Left cardiac atrium (tissue), 4 donors: ENCODE data around the gene ARFGEF3. TPM values are rescaled to one million over a fixed set of nuclear protein-coding genes. Genes with fewer than 3 reads are reported as not detected.
A peak's percentile ranks its signal among the peaks of the same experiment; 100 is the strongest.
"Not testable (repeated sequence)": the region's sequence is repeated elsewhere in the genome, so short reads cannot be mapped to it uniquely, and the experiment has no call there.

ENCODE experiments used
- ATAC-seq, 2 donors: fragments of 200-7000 bp; cut with Tn5 transposase; one replicate each; pipeline ENCODE4 v1.9.1; 2020; ENCODE audit warnings: mild to moderate bottlenecking in 2 of 2, moderate library complexity in 2 of 2
- DNase-seq: peaks from one replicate; pipeline ENCODE4 v3.0.0-alpha.2; 2020
- intact Hi-C, 2 donors: fragments of 100-400 bp; cut with DNase I; formaldehyde crosslinking; loops; one replicate each; pipeline versions ENCODE4 v1.14.1 to v1.15.1; 2022 to 2023
- total RNA-seq, 2 donors: library from RNA; stranded (reverse); fragmentation: NEBNext Ultra II Directional; extraction: Animal tissue kit (Norgen Biotek cat#: 25700); gene quantifications; one replicate each; pipeline ENCODE4 v1.2.1, GENCODE V29; 2021
- donor health status: DM: no; HTN: yes; CAD: no.
- donor health status: DM: no; HTN: yes; CAD: no; lungs with severe emphysema.
- donor health status: DM: yes; HTN: yes; CAD: no.
- donor health status: Dilated cardiomyopathy.

Gene ARFGEF3
- total RNA-seq, 2 donors from 2014 or later = 1.4 to 2.7 TPM

GRCh38 chr6:138204792-138205384 lies 43.1 kb downstream of the ARFGEF3 start:
- DNase-seq = no peak
- intact Hi-C loops = no loop called here
- ATAC-seq = no peak

DNA sequence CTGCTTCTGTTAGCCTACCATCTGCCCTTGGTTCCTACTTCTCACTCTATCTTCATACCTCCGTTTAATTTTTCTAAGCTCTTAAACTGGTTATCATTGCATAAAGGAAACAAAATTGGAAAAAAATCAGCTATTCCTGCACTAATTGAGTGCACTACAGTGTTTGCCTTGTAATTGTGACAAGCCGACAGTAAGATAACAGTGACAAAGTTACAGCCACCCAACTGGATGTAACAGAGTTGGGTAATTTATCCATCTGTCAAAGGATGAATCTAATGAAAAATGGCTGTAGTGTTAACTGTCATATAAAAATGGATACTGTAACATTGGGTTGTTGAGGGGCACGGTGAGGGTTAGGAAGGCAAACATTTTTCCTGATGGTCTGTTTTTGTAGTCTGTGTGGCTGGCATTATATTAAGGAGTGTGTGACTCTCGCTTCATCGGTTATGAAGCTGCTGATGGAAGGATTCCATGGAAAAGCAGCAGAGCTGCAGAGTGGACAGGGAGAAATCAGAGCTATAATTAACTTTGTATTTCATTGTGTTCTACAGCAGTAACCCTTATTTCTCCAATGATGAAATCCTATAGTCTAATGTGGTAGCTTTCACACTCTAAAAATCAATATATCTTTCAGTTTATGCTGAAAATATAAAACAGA lies 43.8 kb downstream of the ARFGEF3 start:
- no peak for ATAC-seq
- intact Hi-C loops = no loop called here

GRCh38 chr6:138206862-138207261 lies 45.1 kb downstream of the ARFGEF3 start:
- ATAC-seq (no peak), DNase-seq (no peak)
- intact Hi-C loops = no loop called here

More for the DNA sequence above, 43.8 kb downstream of the ARFGEF3 start:
- no peak for DNase-seq

GRCh38 chr6:138211048-138211581 lies 49.4 kb downstream of the ARFGEF3 start:
- intact Hi-C loops = no loop called here
- DNase-seq (no peak), ATAC-seq (no peak)

- ATAC-seq (no peak), DNase-seq (no peak)
- intact Hi-C loops = no loop called here
These were observed 49.9 kb downstream of the ARFGEF3 start for GRCh38 chr6:138211601-138212000.

DNA sequence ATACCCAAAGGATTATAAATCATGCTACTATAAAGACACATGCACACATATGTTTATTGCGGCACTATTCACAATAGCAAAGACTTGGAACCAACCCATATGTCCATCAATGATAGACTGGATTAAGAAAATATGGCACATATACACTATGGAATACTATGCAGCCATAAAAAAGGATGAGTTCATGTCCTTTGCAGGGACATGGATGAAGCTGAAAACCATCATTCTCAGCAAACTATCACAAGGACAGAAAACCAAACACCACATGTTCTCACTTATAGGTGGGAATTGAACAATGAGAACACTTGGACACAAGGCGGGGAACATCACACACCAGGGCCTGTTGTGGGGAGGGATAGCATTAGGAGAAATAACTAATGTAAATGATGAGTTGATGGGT lies 50.8 kb downstream of the ARFGEF3 start:
- ATAC-seq, intact Hi-C loops, DNase-seq: not testable (repeated sequence)

GRCh38 chr6:138215093-138215782 lies 53.5 kb downstream of the ARFGEF3 start:
- peak in 1 of 2 donors; percentile 64 for ATAC-seq
- intact Hi-C loops = no loop called here
- no peak for DNase-seq

- DNase-seq (no peak), ATAC-seq (no peak)
- intact Hi-C loops = no loop called here
These were observed 56.7 kb downstream of the ARFGEF3 start, which contains the start of gene PBOV1 for GRCh38 chr6:138218449-138218848. PBOV1 (minus strand) TSS chr6:138218491; CDS start chr6:138218395, 96 bp downstream.

GRCh38 chr6:138219398-138219797 lies 57.7 kb downstream of the ARFGEF3 start:
- DNase-seq = no peak
- intact Hi-C loops = no loop called here
- ATAC-seq = no peak

DNA sequence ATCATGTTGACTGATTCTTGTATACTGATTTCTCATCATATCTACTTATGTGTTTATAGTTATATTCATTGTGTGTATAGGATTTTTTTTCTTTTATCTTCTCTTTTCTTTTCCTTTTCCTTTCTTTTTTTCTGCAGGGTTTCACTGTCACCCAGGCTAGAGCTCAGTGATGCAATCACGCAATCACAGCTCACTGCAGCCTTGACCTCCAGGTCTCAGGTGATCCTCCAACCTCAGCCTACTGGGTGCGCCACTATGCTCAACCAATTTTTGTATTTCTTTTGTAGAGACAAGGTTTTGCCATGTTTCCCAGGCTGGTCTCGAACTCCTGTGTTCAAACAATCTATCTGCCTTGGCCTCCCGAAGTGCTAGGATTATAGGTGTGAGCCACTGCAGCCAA lies 58.2 kb downstream of the ARFGEF3 start:
- ATAC-seq = no peak
- DNase-seq = no peak
- intact Hi-C loops = no loop called here

DNA sequence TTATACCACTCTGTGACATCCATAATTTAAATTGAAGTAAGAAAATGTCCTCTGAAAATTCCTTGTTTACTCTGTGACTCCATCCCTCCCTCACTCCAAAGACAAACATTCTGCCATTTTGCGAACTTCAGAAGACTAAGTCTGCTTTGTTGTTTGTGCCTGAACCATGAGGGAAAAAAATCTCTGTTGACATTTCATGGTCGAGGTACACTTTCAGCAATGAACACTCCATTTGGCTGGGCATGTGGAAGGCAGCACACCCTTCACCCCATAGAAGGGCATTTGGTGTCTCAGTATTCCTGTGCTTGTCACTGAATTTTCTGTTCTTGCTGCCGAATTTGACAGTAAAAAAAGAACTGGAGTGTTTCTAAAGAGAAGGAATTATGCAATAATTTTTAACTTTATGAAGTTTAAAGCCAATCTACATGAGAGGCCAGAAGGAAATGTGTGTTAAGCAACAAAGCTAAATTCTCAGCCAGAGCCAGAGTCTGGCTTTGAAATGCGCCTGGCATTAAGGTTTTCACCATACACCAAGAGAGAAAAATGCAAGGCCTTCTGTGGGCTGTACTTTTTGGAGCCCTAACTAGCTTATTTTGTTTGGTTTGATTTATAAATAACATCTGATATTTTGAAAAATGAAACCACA lies 61.3 kb downstream of the ARFGEF3 start:
- no peak for DNase-seq
- peak; percentile 56 to 74 for ATAC-seq
- intact Hi-C loops = no loop called here

- no peak for ATAC-seq
- DNase-seq = no peak
- intact Hi-C loops = no loop called here
These were observed 64.2 kb downstream of the ARFGEF3 start for GRCh38 chr6:138225953-138226352.

GRCh38 chr6:138226700-138227315 lies 65.1 kb downstream of the ARFGEF3 start:
- ATAC-seq = no peak
- no peak for DNase-seq
- intact Hi-C loops = no loop called here

- DNase-seq (no peak), ATAC-seq (no peak)
- intact Hi-C loops = no loop called here
These were observed 65.6 kb downstream of the ARFGEF3 start for GRCh38 chr6:138227316-138227781.

DNA sequence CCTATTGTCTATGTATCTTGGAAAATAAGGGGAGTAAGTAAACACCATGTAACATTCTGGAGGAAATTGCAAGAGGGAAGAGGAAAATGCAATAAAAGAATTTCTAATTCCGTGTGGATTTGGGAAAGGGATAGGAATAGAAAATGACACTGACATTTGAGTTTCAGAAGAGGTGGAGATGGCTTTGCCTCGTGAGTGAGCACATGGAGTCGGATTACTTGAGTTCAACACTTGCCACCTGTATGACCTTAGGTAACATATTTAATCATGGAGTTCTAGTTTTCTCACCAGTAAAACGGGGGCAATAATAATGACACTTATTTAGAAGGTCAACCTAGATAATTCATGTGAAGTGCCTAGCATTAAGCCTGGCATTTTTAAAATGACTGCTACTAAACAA lies 67.3 kb downstream of the ARFGEF3 start:
- no peak for DNase-seq
- no peak for ATAC-seq
- intact Hi-C loops = no loop called here

DNA sequence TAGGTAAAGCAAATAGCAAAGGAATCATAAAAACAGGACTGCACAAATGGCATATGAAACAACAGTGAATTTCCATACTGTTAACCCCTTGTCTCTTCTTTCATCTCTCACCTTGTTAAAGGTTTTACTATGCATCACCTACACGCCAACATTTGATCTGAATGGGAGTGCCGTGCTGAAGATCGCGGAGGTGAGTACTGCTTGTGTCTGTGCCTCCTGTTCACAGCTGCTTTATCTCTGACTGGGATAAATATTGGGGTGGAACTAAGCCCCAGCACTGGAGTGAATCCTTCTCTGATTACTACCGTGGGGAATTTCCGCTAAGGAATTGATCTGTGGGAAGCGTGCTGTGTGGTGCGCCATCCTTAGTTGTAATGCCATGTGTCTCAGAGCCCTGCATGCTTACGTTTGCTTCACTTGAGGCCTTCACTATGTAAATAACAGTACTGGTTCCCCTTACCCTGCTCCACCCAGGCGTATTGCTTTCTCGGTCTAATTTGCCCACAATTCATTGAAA lies 68.0 kb downstream of the ARFGEF3 start:
- DNase-seq (no peak), ATAC-seq (no peak)
- intact Hi-C loops = no loop called here

- intact Hi-C loops = no loop called here
- no peak for DNase-seq
- no peak for ATAC-seq
These were observed 68.5 kb downstream of the ARFGEF3 start for GRCh38 chr6:138230221-138230620.

DNA sequence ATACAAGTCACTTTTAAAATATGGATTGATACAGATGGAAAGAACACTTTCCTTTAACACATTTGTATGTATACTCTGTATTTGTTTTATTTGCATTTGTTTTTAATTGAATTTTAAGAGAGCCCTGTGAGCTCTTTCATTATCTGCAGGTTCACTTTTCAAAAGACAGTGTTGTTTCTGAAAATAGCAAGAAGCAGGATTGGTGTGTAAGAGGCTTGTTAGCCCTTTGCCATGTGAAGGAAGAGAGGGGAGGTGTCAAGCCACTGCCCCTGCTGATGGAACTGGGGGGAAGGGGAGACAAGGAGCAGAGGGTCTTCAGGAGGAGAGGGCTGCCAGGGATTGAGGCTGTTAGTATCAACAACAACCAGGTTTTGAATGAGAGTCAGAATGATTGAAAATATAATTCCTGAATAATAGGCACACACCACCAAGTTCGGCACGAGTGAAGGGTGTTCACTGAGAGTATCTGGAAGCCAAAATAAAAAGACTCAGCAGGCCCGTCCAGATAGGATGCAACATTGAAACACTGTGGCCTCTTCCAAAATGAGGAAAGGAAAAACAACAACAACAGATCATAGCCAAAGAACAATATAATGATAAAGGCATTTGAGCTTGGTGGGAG lies 69.1 kb downstream of the ARFGEF3 start:
- DNase-seq (no peak), ATAC-seq (no peak)
- intact Hi-C loops = no loop called here
